Suppressor macrophage treated with lipopolysaccharide for 1 hour (primary cell): ENCODE data around the gene TTLL11.
"Not testable (repeated sequence)": the region's sequence is repeated elsewhere in the genome, so short reads cannot be mapped to it uniquely, and the experiment has no call there.

Source experiments
- DNase-seq, 3 donors: peaks; one replicate each; pipeline ENCODE4 v3.0.0-alpha.2; 2020 to 2022

TTLL11 gene

DNA sequence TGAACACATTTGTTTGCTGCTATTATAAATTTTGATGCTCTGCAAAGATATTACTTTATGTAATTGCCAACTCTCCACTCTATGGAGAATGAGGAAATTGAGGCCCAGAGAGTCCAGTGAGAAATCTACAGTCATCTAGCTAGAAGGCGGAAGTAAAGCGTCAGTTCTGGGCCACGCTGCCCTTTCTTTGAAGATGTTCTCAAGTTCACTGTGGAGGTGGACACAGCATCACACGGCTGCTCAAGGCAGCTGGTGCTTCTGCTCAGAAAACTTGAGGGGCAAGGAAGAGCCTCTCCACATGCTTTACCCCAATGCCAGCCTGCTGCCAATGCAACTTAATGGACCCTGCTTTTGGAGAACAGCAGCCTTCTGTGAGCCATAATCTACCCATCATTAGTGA, 96.3 kb downstream of the TTLL11 start:
- DNase-seq = peak; percentile 31 to 39 (median 33)

DNA sequence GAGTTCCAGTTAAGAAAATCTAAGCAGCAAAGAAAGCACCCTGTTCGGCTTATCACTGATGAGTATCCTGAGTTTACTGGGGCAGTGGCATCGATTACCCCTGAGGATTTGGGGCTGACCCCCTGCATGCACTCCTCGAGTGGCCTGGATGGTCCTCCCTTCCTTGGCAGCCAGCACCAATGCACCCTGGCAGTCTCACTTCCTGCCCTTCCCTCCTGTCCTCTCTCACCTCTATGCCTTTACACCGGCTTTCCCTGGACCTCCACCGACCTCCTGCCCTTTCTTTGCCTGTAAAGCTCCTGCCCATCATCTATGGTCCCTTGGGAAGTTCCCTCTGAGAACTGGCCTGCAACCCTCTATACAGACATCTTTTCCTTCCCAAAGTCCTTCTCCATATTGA, 97.1 kb downstream of the TTLL11 start:
- DNase-seq = no peak

DNA sequence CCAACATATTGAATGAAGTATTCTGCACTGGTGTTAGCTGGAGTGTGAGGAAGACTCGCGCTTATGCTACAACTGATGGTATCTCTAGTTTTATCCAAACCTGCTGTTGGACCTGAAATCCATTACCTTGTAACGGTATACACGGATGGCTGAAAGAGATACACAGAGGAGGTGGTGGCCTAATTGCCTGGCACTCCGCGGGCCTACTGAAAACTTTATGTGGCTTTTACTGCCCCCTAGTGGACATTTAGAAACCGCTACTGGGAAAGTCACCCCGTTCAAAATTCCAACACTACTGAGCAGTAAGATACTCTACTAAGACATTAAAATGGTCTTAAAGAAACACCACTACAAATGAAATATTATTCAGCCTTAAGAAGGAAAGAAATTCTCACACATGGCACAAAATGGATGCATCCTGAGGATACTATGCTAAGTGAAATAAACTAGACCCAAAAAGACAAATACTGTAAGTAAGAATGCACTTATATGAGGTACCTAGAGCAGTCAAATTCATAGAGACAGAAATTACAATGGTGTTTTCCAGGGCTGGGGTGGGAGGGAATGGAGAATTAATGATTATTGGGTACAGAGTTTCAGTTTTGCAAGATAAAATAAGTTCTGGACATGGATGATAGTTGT, 100.4 kb downstream of the TTLL11 start:
- peak; percentile 79 to 87 (median 80) for DNase-seq

- DNase-seq = no peak
Observed at GRCh38 chr9:121991307-121991661, 101.8 kb downstream of the TTLL11 start.

DNA sequence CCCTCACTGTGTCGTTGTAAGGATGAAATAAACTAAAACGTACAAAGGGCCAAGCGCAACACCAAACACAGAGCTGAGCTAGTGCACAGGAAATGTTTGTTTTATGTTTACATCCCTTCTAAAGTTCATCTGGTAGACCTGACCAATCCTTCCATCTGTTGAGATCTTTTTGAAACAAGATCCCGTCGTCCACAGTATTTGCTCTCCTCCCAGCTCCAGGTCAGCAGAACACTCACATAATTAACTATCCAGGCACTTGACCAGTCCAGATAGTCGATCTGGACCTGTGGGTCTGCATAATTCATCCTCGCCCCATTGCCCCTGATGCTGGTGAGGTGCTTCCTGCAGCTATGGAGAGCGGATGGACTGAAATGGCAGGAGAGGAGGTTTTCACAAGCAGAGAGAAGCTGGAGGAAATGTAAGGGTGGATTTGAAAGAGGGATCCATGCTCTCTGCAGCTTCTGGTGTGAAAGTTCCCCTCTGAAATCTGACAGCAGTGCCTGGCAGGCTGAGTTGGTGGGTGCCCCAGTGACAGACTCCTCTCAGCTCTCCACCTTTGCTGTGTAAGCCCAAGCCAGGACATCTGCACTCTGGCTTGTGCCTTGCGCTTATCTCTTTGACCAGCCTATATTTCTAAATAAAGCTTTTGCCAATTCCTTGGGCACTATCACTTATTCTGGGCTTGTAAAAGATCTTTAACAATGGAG, 102.4 kb downstream of the TTLL11 start:
- no peak for DNase-seq

DNA sequence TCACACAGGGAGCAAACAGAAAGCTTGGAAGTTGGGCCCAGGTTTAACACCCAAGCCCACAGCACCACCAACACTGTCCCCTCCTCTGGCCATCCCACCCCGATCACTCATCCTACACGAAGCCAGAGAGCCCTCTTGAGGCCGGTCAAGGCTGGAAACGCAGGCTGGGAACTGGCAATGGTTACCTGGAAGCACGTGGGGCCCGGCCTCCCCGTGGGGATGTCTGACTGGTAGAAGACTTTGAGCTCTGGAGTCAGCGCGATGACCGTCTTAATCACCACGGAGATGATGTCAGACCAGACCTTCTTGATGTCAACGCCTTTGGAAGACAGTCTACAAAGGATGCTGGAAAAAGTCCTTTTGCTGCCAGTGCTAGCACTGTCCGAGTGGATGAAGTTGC, 104.1 kb downstream of the TTLL11 start:
- no peak for DNase-seq

GRCh38 chr9:121987314-121987713, 105.8 kb downstream of the TTLL11 start:
- no peak for DNase-seq

DNA sequence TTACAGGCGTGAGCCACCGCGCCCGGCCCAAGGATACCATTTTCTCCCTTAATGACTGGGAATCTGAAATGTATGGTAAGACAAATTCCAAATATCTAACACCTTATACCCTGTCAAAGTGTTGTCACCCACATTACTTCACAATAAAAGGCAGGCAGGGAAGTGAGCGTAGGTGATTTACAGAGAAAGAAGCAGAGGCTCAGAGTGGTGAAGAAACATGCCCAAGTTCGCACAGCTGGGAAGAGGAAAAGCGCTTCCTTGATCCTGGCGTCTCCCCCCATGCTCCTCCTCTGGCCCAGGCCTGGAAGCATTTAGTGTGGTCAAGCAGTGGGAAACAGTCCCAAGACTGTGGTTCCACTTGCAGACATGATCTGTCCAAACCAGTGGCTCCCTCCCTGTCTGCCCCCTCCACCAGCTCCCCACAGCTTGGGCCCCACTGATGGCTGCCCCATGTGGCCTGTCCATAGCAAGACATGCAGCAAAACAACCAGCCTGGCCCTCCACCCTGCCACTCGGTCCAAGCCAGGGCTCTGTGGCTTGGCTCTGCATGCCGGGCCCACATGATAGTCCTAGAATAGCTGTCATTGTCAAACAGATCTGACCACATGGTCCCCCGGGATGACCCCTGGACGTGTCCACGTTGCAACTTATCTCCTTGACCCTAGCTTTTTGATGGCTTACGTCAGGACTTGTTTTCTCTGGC, 107.2 kb downstream of the TTLL11 start:
- no peak for DNase-seq

DNA sequence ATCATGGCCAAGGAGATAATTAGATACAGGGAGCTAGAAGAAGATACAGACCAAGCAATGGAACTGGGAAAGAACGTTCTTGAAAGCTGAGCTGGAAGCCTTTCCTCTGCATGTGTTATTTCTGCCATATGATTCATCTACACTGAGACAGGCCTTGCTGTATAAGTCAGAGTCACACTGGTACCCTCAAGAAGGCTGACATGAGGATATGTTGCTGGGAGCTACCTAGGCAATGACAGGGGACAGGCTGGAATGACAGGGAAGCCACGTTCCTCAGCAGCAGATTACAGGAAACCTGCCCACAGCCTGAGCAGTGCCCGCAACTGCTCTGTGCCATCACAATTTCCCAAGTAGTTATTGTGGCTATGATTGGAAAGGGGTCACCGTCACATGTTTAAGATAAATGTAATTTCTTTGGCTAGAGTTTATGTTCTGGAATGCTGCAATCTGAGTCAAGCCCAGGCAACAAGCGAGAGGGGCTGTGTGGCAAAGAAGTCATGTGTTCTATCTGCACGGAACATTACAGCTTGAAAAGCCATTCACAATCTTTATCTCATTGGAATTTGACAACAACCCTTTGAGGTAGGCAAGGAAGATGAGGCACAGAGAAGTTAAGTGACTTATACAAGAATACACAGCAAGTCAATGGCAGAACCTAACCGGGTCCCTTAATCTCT, 108.2 kb downstream of the TTLL11 start:
- DNase-seq = no peak

DNA sequence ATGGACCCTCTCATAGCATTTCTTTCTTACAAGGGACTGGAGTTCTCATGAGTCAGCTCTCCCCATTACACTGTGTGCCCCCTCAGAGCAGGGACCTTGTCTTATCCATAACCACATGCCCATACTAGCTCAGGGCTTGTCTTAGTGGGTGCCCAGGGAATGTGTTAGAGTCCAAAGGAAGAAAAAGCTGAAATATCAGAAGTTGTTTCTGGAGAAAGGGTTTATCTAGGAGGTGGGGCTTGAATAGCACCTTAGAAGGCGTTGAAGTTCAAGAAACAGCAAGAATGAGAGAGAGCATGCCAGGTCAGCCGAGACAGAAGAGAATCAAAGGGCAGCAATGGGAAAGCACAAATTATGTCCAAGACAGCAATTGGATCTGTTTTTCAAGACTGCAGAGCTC, 109.4 kb downstream of the TTLL11 start:
- DNase-seq = no peak

GRCh38 chr9:121981118-121981883, 111.8 kb downstream of the TTLL11 start:
- no peak for DNase-seq

- DNase-seq = not testable (repeated sequence)
Observed at GRCh38 chr9:121980665-121981064, 112.4 kb downstream of the TTLL11 start.

GRCh38 chr9:121979736-121980135, 113.4 kb downstream of the TTLL11 start:
- no peak for DNase-seq

GRCh38 chr9:121976751-121977150, 116.4 kb downstream of the TTLL11 start:
- DNase-seq = peak; percentile 57 to 78 (median 62)

DNA sequence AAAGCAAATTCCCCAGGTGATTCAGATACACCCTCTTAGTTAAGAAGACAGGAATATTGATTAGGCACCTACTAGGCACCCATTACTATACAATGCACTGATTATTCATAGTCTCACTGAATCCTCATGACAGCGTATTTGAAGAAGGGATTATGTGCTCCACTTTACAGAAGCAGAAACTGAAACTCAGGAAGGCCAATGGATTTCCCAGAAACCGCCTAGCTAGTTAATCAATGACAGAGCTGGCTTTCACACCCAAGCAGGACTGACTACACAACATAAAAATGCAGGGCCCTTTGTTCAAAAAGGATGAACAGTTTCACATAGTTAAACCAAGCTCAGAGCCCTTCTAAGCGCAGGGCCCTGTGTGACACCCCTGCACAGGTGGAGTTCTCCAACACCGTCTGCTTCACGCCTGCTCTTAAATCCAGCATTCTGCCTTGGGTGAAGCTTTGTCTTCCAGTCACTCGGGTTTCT, 117.3 kb downstream of the TTLL11 start:
- DNase-seq = peak; percentile 9 to 55 (median 11)

DNA sequence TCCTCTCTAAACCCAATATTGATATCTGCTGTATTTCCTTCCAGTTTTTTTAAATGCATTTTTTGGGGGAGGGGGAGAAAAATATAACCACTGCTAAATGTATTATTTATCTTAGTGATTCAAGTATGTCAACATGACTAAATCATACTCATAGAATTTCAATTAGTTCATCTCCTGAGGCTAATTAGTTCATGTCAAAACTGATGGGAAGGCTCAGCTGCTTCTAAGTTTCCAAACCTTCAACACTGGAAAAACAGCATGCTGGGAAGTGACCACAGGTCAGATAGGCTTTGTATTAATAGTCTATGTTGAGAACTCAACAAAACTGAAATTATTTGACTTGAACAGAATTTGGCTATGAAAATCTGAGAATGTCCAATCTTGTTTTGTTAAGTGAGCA, 118.7 kb downstream of the TTLL11 start:
- no peak for DNase-seq

- DNase-seq = no peak
Observed at GRCh38 chr9:121972501-121972981, 120.6 kb downstream of the TTLL11 start.

GRCh38 chr9:121968056-121968455, 125.1 kb downstream of the TTLL11 start:
- no peak for DNase-seq

- no peak for DNase-seq
Observed at GRCh38 chr9:121966706-121967105, 126.4 kb downstream of the TTLL11 start.

GRCh38 chr9:121963528-121963995, 129.5 kb downstream of the TTLL11 start:
- no peak for DNase-seq

GRCh38 chr9:121962421-121962820, 130.7 kb downstream of the TTLL11 start:
- no peak for DNase-seq

- DNase-seq = no peak
Observed at GRCh38 chr9:121960665-121961064, 132.4 kb downstream of the TTLL11 start.
